Transverse colon (tissue), 4 donors: Measurements from ENCODE around the gene HNRNPF. TPM values are rescaled to one million over a fixed set of nuclear protein-coding genes. Genes with fewer than 3 reads are reported as not detected.

Experiments used
- DNase-seq: peaks from one replicate; pipeline ENCODE4 v3.0.0-alpha.2; 2019
- H3K27ac ChIP-seq, 4 donors: fragments of 200-600 bp; sonication (generic); 2 replicates each; pipeline ENCODE4 v1.5.1; 2016 to 2018; ENCODE audit warnings: inconsistent platforms in 4 of 4
- H3K27me3 ChIP-seq: fragments of 200-600 bp; sonication (generic); 2 replicates; pipeline ENCODE4 v1.5.1; 2017; ENCODE audit warnings: inconsistent platforms
- H3K36me3 ChIP-seq, 4 donors: fragments of 200-600 bp; sonication (generic); 2 replicates each; pipeline ENCODE4 v1.5.1; 2017 to 2019; ENCODE audit warnings: inconsistent platforms in 4 of 4
- H3K4me1 ChIP-seq, 4 donors: fragments of 200-600 bp; sonication (generic); 2 replicates each; pipeline ENCODE4 v1.5.1; 2017 to 2020; ENCODE audit warnings: inconsistent platforms in 4 of 4
- H3K4me3 ChIP-seq, 4 donors: fragments of 200-600 bp; sonication (generic); 1 replicate in 1 of 4; 2 replicates in 3 of 4; pipeline versions ENCODE4 v1.5.1 to v1.6.1; 2017 to 2019; ENCODE audit warnings: inconsistent platforms in 4 of 4
- H3K9me3 ChIP-seq, 2 donors: fragments of 200-600 bp; sonication (generic); 2 replicates each; pipeline ENCODE4 v1.5.1; 2017 to 2019; ENCODE audit warnings: inconsistent platforms in 2 of 2
- CTCF ChIP-seq, 5 experiments: fragments of 200-600 bp in 3 of 5; fragments of 450-650 bp in 2 of 5; sonication (generic) in 3 of 5; IDR thresholded peaks; 1 replicate in 2 of 5; 2 replicates in 3 of 5; pipeline ENCODE4 v1.5.1; 2016 to 2017; ENCODE audit warnings: antibody characterized with exemption in 5 of 5, inconsistent platforms in 3 of 5, mild to moderate bottlenecking in 2 of 5, moderate library complexity in 1 of 5
- EP300 ChIP-seq: sonication (generic); formaldehyde crosslinking; IDR thresholded peaks from one replicate; pipeline ENCODE4 v1.6.1; 2017; ENCODE audit warnings: antibody characterized with exemption, low read depth
- POLR2A ChIP-seq: fragments of 450-650 bp; IDR thresholded peaks from one replicate; pipeline ENCODE4 v1.6.1; 2016; ENCODE audit warnings: antibody characterized with exemption, mild to moderate bottlenecking, moderate library complexity
- POLR2AphosphoS5 ChIP-seq, 3 donors: sonication (generic); formaldehyde crosslinking; IDR thresholded peaks; one replicate each; pipeline ENCODE4 v1.6.1; 2016; ENCODE audit warnings: antibody characterized with exemption in 3 of 3
- WGBS, 2 donors: methylation state at CpG; one replicate each; pipeline ENCODE4 v1.1.5; 2018; ENCODE audit warnings: low coverage in 1 of 2; 5-methylcytosine and 5-hydroxymethylcytosine counted together
- in situ Hi-C, 4 donors: fragments of 200-750 bp; cut with MboI; loops; one replicate each; pipeline versions ENCODE4 v1.15.0 to v1.15.1; 2017; ENCODE audit warnings: low sequenced_read_pairs in 3 of 4, low pct_ligation_motif_present in 1 of 4, low pct_unique_long_range_greater_than_20kb in 1 of 4
- intact Hi-C: fragments of 100-400 bp; cut with DNase I; formaldehyde crosslinking; loops from one replicate; pipeline ENCODE4 v1.15.1; 2023; ENCODE audit warnings: low total_unique reads
- total RNA-seq, 4 donors: library from RNA; depleted of rRNA; stranded (reverse); fragments of >200 nt; gene quantifications; one replicate each; pipeline ENCODE4 v1.1.0, GENCODE V29; 2016

HNRNPF gene
- total RNA-seq, 4 donors from 2014 or later = 127 to 171 (median 155) TPM

GRCh38 chr10:43392748-43393147 is 16.2 kb downstream of the HNRNPF start:
- in situ Hi-C loops = no loop called here
- 84 to 89% methylated on average over 3 of the region's 3 CpGs for WGBS, 2 donors
- no peaks in the 10 kb centered on the region for H3K9me3 ChIP-seq
- H3K27me3 ChIP-seq = no peaks in the 10 kb centered on the region
- peaks cover 0 to 56% (median 22%) of the 10 kb centered on the region in 4 donors for H3K36me3 ChIP-seq
- no peak overlapping the region for H3K27ac ChIP-seq
- no peak for TF ChIP-seq POLR2AphosphoS5 (IDR thresholded peaks at IDR 0.05)
- TF ChIP-seq EP300 = no peak
- TF ChIP-seq POLR2A = no peak
- TF ChIP-seq CTCF (IDR thresholded peaks at IDR 0.05) = no peak
- H3K4me3 ChIP-seq = no peak overlapping the region
- peaks cover 11 to 37% (median 21%) of the 10 kb centered on the region in 4 donors for H3K4me1 ChIP-seq
- intact Hi-C loops = no loop called here
- DNase-seq = no peak

DNA sequence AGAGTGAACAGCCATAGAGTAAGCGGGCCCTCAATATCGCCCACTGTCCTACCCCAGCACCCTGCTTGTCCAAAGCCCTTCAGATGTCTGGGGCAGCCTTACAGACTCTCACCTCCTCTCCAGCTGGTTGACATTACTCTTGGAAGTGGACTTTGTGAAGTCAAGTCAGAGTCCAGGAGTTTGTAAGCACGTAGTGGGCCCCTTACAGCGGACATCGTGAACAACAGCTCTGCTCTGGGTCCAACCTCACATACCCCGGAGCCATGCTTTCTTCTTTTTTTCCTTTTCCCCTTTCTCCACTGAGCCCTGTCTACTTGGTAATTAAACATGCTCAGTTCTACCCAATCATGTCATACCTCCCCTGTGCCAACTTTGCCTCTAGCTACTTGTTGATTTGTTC is 17.5 kb downstream of the HNRNPF start:
- intact Hi-C loops = no loop called here
- no peak for TF ChIP-seq POLR2AphosphoS5 (IDR thresholded peaks at IDR 0.05)
- TF ChIP-seq CTCF (IDR thresholded peaks at IDR 0.05) = no peak
- TF ChIP-seq EP300 = no peak
- no peak for TF ChIP-seq POLR2A
- Histone ChIP-seq H3K36me3 (peaks cover 0 to 68% (median 28%) of the 10 kb centered on the region in 4 donors), H3K4me3 (no peak overlapping the region), H3K27ac (no peak overlapping the region), H3K27me3 (no peaks in the 10 kb centered on the region), H3K9me3 (no peaks in the 10 kb centered on the region), H3K4me1 (peaks cover 11 to 33% (median 19%) of the 10 kb centered on the region in 4 donors)
- 80 to 91% methylated on average over 1 to 6 of the region's 6 CpGs for WGBS, 2 donors
- in situ Hi-C loops = no loop called here
- DNase-seq = no peak

DNA sequence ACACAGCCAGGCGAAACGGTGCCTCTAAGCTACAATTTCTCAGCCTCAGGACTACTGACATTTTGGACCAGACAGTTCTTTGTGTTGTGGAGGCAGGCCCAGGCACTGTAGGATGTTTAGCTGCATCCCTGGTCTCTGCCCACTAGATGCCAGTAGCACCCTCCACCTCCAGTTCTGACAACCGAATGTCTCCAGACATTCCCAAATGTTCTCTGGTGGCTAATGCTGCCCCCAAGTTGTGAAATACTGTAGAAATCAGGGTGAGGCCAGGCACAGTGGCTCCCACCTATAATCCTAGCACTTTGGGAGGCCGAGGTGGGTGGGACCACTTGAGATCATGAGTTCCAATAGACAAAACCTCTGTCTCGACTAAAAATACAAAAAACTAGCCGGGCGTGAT is 18.2 kb downstream of the HNRNPF start:
- WGBS, 2 donors = 60 to 70% methylated on average over 4 to 7 of the region's 7 CpGs
- Histone ChIP-seq H3K27ac (no peak overlapping the region), H3K36me3 (peaks cover 0 to 76% (median 31%) of the 10 kb centered on the region in 4 donors), H3K27me3 (no peaks in the 10 kb centered on the region), H3K4me3 (no peak overlapping the region), H3K9me3 (no peaks in the 10 kb centered on the region), H3K4me1 (peaks cover 11 to 28% (median 17%) of the 10 kb centered on the region in 4 donors)
- intact Hi-C loops = no loop called here
- no peak for DNase-seq
- peak; percentile 3 to 57 (median 34) for TF ChIP-seq CTCF (IDR thresholded peaks at IDR 0.05)
- TF ChIP-seq EP300 = no peak
- in situ Hi-C loops = no loop called here

DNA sequence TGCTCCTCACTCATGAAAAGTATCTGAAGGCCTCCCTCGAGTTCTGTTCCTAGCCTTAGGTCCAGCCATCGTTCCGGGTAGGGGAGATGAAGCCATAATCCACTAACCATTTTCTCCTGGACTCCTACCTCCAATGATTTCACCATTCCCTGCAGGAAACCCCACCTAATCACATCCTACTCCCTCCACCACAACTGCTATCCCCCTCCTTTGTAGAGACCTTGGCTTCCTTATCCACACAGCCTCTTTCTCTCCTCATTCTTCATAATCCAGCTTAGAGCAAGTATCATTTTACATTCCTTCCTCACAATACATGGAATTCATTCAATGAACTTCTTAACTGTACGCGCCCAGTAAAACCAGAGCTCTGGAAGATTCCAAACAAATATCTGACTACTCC is 18.7 kb downstream of the HNRNPF start:
- H3K27me3 ChIP-seq = no peaks in the 10 kb centered on the region
- WGBS, 2 donors = 76 to 89% methylated on average over 3 to 5 of the region's 5 CpGs
- peaks cover 0 to 76% (median 31%) of the 10 kb centered on the region in 4 donors for H3K36me3 ChIP-seq
- no peaks in the 10 kb centered on the region for H3K9me3 ChIP-seq
- DNase-seq = no peak
- in situ Hi-C loops (no loop called here), intact Hi-C loops (no loop called here)
- no peak overlapping the region for H3K27ac ChIP-seq
- H3K4me3 ChIP-seq = no peak overlapping the region
- H3K4me1 ChIP-seq = peaks cover 7 to 24% (median 14%) of the 10 kb centered on the region in 4 donors
- TF ChIP-seq POLR2AphosphoS5 (IDR thresholded peaks at IDR 0.05) (no peak), CTCF (IDR thresholded peaks at IDR 0.05) (no peak), EP300 (no peak), POLR2A (no peak)
